HepG2 (cell line): ENCODE data around the gene MIER1. TPM values are rescaled to one million over a fixed set of nuclear protein-coding genes. Genes with fewer than 3 reads are reported as not detected.
A peak's percentile ranks its signal among the peaks of the same experiment; 100 is the strongest.

Experiments
- ATF7 ChIP-seq, 2 experiments: fragments of 450-650 bp in 1 of 2; sonication (generic) in 1 of 2; formaldehyde crosslinking in 1 of 2; IDR thresholded peaks; 2 replicates each; pipeline versions ENCODE4 v1.4.0 to v1.6.1; 2016 to 2020; ENCODE audit warnings: antibody characterized with exemption in 1 of 2, mild to moderate bottlenecking in 1 of 2, missing genetic modification reagents in 1 of 2
- ATRX ChIP-seq: sonication (generic); formaldehyde crosslinking; IDR thresholded peaks from 2 replicates; pipeline ENCODE4 v1.4.0; 2020; ENCODE audit warnings: missing genetic modification reagents, borderline replicate concordance
- GLMP ChIP-seq: sonication (generic); formaldehyde crosslinking; IDR thresholded peaks from 2 replicates; pipeline ENCODE4 v1.9.0; 2021; ENCODE audit warnings: missing genetic modification reagents, mild to moderate bottlenecking, borderline replicate concordance
- GMEB1 ChIP-seq: sonication (generic); formaldehyde crosslinking; IDR thresholded peaks from 2 replicates; pipeline ENCODE4 v1.5.1; 2020; ENCODE audit warnings: missing genetic modification reagents, mild to moderate bottlenecking, borderline replicate concordance
- HNRNPLL ChIP-seq: fragments of 200-400 bp; formaldehyde crosslinking; IDR thresholded peaks from 2 replicates; pipeline ENCODE4 v1.6.1; 2017; ENCODE audit warnings: mild to moderate bottlenecking, low read depth, low read length; ENCODE audit not compliant: poor library complexity, severe bottlenecking
- LCORL ChIP-seq, 2 experiments: fragments of 450-650 bp in 1 of 2; sonication (generic) in 1 of 2; formaldehyde crosslinking in 1 of 2; IDR thresholded peaks; 2 replicates each; pipeline versions ENCODE4 v1.5.0 to v1.6.1; 2017 to 2020; ENCODE audit warnings: antibody characterized with exemption in 1 of 2, missing genetic modification reagents in 1 of 2
- MBNL3 ChIP-seq: fragments of 250-450 bp; sonication (Bioruptor Pico); conservative IDR thresholded peaks from 2 replicates; pipeline ENCODE4 v1.8.0; 2022; ENCODE audit warnings: mild to moderate bottlenecking, inconsistent platforms
- MXI1 ChIP-seq: IDR thresholded peaks from 3 replicates; pipeline ENCODE4 v1.6.1; 2012; ENCODE audit warnings: low read depth, low read length, inconsistent platforms, borderline replicate concordance
- NFE2 ChIP-seq: sonication (generic); formaldehyde crosslinking; IDR thresholded peaks from 2 replicates; pipeline ENCODE4 v1.4.0; 2020; ENCODE audit warnings: missing genetic modification reagents
- PATZ1 ChIP-seq: sonication (generic); formaldehyde crosslinking; IDR thresholded peaks from 2 replicates; pipeline ENCODE4 v1.4.0; 2020; ENCODE audit warnings: missing genetic modification reagents
- PRDM15 ChIP-seq: sonication (generic); formaldehyde crosslinking; IDR thresholded peaks from 2 replicates; pipeline ENCODE4 v1.4.0; 2020; ENCODE audit warnings: missing genetic modification reagents
- PTBP1 ChIP-seq: fragments of 200-400 bp; formaldehyde crosslinking; IDR thresholded peaks from 2 replicates; pipeline ENCODE4 v1.6.1; 2018; ENCODE audit warnings: low read length, low read depth; ENCODE audit not compliant: poor library complexity, severe bottlenecking
- SETDB1 ChIP-seq: sonication (generic); formaldehyde crosslinking; IDR thresholded peaks from 2 replicates; pipeline ENCODE4 v1.5.1; 2020; ENCODE audit warnings: missing genetic modification reagents, mild to moderate bottlenecking, borderline replicate concordance
- SMARCE1 ChIP-seq: fragments of 450-650 bp; IDR thresholded peaks from 2 replicates; pipeline ENCODE4 v1.6.1; 2017; ENCODE audit warnings: borderline replicate concordance
- TARDBP ChIP-seq: sonication (generic); formaldehyde crosslinking; IDR thresholded peaks from 2 replicates; pipeline ENCODE4 v1.8.0; 2022; ENCODE audit warnings: mild to moderate bottlenecking, missing genetic modification reagents
- ZFP1 ChIP-seq: IDR thresholded peaks from 2 replicates; pipeline ENCODE4 v1.6.1; 2016
- ZFP36L1 ChIP-seq: sonication (generic); formaldehyde crosslinking; IDR thresholded peaks from 2 replicates; pipeline ENCODE4 v1.8.0; 2022; ENCODE audit warnings: mild to moderate bottlenecking, missing genetic modification reagents, moderate library complexity
- ZNF274 ChIP-seq: sonication (generic); formaldehyde crosslinking; IDR thresholded peaks from 2 replicates; pipeline ENCODE4 v1.5.1; 2020; ENCODE audit warnings: mild to moderate bottlenecking, missing genetic modification reagents
- ZNF570 ChIP-seq: sonication (generic); formaldehyde crosslinking; IDR thresholded peaks from 2 replicates; pipeline ENCODE4 v1.4.0; 2020; ENCODE audit warnings: mild to moderate bottlenecking, missing genetic modification reagents, borderline replicate concordance
- ZNF660 ChIP-seq: sonication (generic); formaldehyde crosslinking; IDR thresholded peaks from 2 replicates; pipeline ENCODE4 v1.5.1; 2020; ENCODE audit warnings: mild to moderate bottlenecking, low read depth, missing genetic modification reagents, borderline replicate concordance
- polyA plus RNA-seq, 8 experiments: library from polyadenylated mRNA; depleted of rRNA in 3 of 8; stranded (reverse) in 7 of 8; unstranded in 1 of 8; fragments of >200 nt; fragmentation: Illumina TruSeq in 4 of 8; extraction: Trizol in 4 of 8; gene quantifications; 2 replicates each; pipeline versions ENCODE4 v1.2.1 to v1.2.3, GENCODE V29; 2011 to 2016; ENCODE audit warnings: low read depth in 4 of 8, missing spikeins in 1 of 8, mixed read lengths in 1 of 8; ENCODE audit not compliant: insufficient read depth in 1 of 8
- total RNA-seq, 5 experiments: library from RNA; depleted of rRNA; stranded (reverse); fragments of >200 nt; fragmentation: Illumina TruSeq; extraction: Trizol; gene quantifications; 2 replicates each; pipeline ENCODE4 v1.2.3, GENCODE V29; 2016; ENCODE audit warnings: low read depth in 1 of 5

Gene MIER1
- total and polyA plus RNA-seq, 2 of the 13 experiments (the other 11 are each of a cell fraction or from before 2014, with no cell fraction given), result 7.0 to 30.4 TPM

- TF ChIP-seq PRDM15 (CRISPR knock-in tag) (no peak), MXI1 (peak; percentile 81; the same call in 2 of the 3 replicates), GLMP (CRISPR knock-in tag) (no peak), HNRNPLL (peak; percentile 86), ZNF274 (CRISPR knock-in tag) (peak; percentile 89), TARDBP (CRISPR knock-in tag) (peak; percentile 76; the same call in 1 of the 2 replicates), SMARCE1 (no peak), LCORL (IDR thresholded peaks at IDR 0.05) (no peak), LCORL (CRISPR knock-in tag; IDR thresholded peaks at IDR 0.05) (peak; percentile 57; the same call in 1 of the 2 replicates), PATZ1 (CRISPR knock-in tag) (peak; percentile 59), ATF7 (IDR thresholded peaks at IDR 0.05) (no peak), ATF7 (CRISPR knock-in tag; IDR thresholded peaks at IDR 0.05) (no peak), GMEB1 (CRISPR knock-in tag) (peak; percentile 65; the same call in 1 of the 2 replicates), ZFP36L1 (CRISPR knock-in tag) (peak; percentile 51; the same call in 1 of the 2 replicates), ZNF660 (no peak), PTBP1 (peak; percentile 23), SETDB1 (CRISPR knock-in tag) (no peak), ZFP1 (CRISPR knock-in tag) (0 out of 2 replicates have a peak, but pooled peaks have one; percentile 37), ZNF570 (CRISPR knock-in tag) (no peak), ATRX (CRISPR knock-in tag) (no peak), NFE2 (CRISPR knock-in tag) (no peak), MBNL3 (CRISPR knock-in tag) (no peak)
Measured at GRCh38 chr1:66924756-66925557, at the start of gene MIER1, which contains the start of gene DNAI4 (continued).
